IMR-90 (cell line): ENCODE results near the gene ZNF398. TPM values are rescaled to one million over a fixed set of nuclear protein-coding genes. Genes with fewer than 3 reads are reported as not detected.
A peak's percentile ranks its signal among the peaks of the same experiment; 100 is the strongest.

Experiments
- ATAC-seq: fragments of 200-7000 bp; cut with Tn5 transposase; 2 replicates; pipeline ENCODE4 v1.9.1; 2020; ENCODE audit warnings: low read depth, mild to moderate bottlenecking, moderate library complexity
- BruUV-seq: library from RNA; stranded (reverse); fragments of 400-500 nt; replicated peaks from 2 replicates; lab custom pipeline; 2021; lab: Mats Ljungman, UMichigan
- CTCF ChIA-PET: fragments of 300-600 bp; formaldehyde crosslinking; extraction: SDS; loops from one replicate; lab custom pipeline; 2021; ENCODE audit warnings: antibody characterized with exemption; lab: Yijun Ruan, JAX
- POLR2A ChIA-PET: fragments of 300-600 bp; sonication (Branson Sonifier 250); formaldehyde crosslinking; loops from one replicate; lab custom pipeline; 2022; ENCODE audit warnings: antibody characterized with exemption; ENCODE audit not compliant: unreplicated experiment; lab: Charles Lee
- DNase-seq: peaks from one replicate; pipeline ENCODE4 v3.0.0; 2013
- H2AFZ ChIP-seq: replicated peaks from 2 replicates; pipeline ENCODE3; 2013; ENCODE audit warnings: low read length, mild to moderate bottlenecking; ENCODE audit not compliant: poor library complexity
- H2AK5ac ChIP-seq: 2 replicates; pipeline ENCODE4 v1.6.1; 2013; ENCODE audit warnings: low read depth, low read length, inconsistent platforms
- H2AK9ac ChIP-seq: replicated peaks from 2 replicates; pipeline ENCODE3; 2013; ENCODE audit warnings: mild to moderate bottlenecking, low read depth, low read length, moderate library complexity; ENCODE audit not compliant: poor library complexity
- H2BK120ac ChIP-seq: 2 replicates; pipeline ENCODE4 v1.6.1; 2013; ENCODE audit warnings: low read depth, low read length, inconsistent platforms
- H2BK15ac ChIP-seq: 3 replicates; pipeline ENCODE4 v1.6.1; 2013; ENCODE audit warnings: low read depth, low read length, inconsistent platforms
- H2BK20ac ChIP-seq: 2 replicates; pipeline ENCODE4 v1.6.1; 2013; ENCODE audit warnings: low read depth, mild to moderate bottlenecking, inconsistent platforms, low read length, moderate library complexity
- H2BK5ac ChIP-seq: 2 replicates; pipeline ENCODE4 v1.6.1; 2013; ENCODE audit warnings: mild to moderate bottlenecking, low read depth, low read length, inconsistent platforms; ENCODE audit not compliant: poor library complexity, severe bottlenecking
- H3K14ac ChIP-seq: replicated peaks from 2 replicates; pipeline ENCODE4 v1.6.1; 2013; ENCODE audit warnings: low read depth, low read length, inconsistent platforms
- H3K18ac ChIP-seq: 2 replicates; pipeline ENCODE4 v1.6.1; 2013; ENCODE audit warnings: low read depth, low read length, control low read depth
- H3K23ac ChIP-seq: 2 replicates; pipeline ENCODE4 v1.6.1; 2013; ENCODE audit warnings: low read depth, low read length, inconsistent platforms
- H3K27ac ChIP-seq: 2 replicates; pipeline ENCODE4 v1.5.1; 2013; ENCODE audit warnings: mild to moderate bottlenecking, control low read depth, low read length; ENCODE audit not compliant: insufficient read depth
- H3K27me3 ChIP-seq: 2 replicates; pipeline ENCODE4 v1.6.1; 2013; ENCODE audit warnings: low read length; ENCODE audit not compliant: control insufficient read depth, insufficient read depth
- H3K36me3 ChIP-seq: 2 replicates; pipeline ENCODE4 v1.6.1; 2013; ENCODE audit warnings: low read length, mixed read lengths; ENCODE audit not compliant: control insufficient read depth, insufficient read depth
- H3K4ac ChIP-seq: 2 replicates; pipeline ENCODE4 v1.6.1; 2013; ENCODE audit warnings: low read depth, low read length, inconsistent platforms
- H3K4me1 ChIP-seq: 2 replicates; pipeline ENCODE4 v1.6.1; 2013; ENCODE audit warnings: low read length, mixed read lengths; ENCODE audit not compliant: control insufficient read depth, insufficient read depth
- H3K4me2 ChIP-seq: 2 replicates; pipeline ENCODE4 v1.6.1; 2013; ENCODE audit warnings: low read depth, mild to moderate bottlenecking, control low read depth, low read length, moderate library complexity
- H3K4me3 ChIP-seq: 2 replicates; pipeline ENCODE4 v1.5.1; 2013; ENCODE audit warnings: low read depth, mild to moderate bottlenecking, control low read depth, low read length, moderate library complexity; ENCODE audit not compliant: insufficient read depth
- H3K56ac ChIP-seq: 2 replicates; pipeline ENCODE4 v1.6.1; 2013; ENCODE audit warnings: low read length, inconsistent platforms; ENCODE audit not compliant: insufficient read depth; ENCODE audit errors: extremely low read depth
- H3K79me1 ChIP-seq, 2 experiments: 2 replicates each; pipeline ENCODE4 v1.6.1; 2013; ENCODE audit warnings: low read length in 2 of 2, inconsistent platforms in 1 of 2, low read depth in 1 of 2
- H3K9ac ChIP-seq: 2 replicates; pipeline ENCODE4 v1.6.1; 2013; ENCODE audit warnings: low read depth, low read length, control low read depth
- H3K9me1 ChIP-seq: 2 replicates; pipeline ENCODE4 v1.6.1; 2013; ENCODE audit warnings: low read length, inconsistent platforms; ENCODE audit not compliant: insufficient read depth
- H3K9me3 ChIP-seq: 2 replicates; pipeline ENCODE4 v1.6.1; 2013; ENCODE audit warnings: low read length; ENCODE audit not compliant: control insufficient read depth, insufficient read depth
- H4K20me1 ChIP-seq: 2 replicates; pipeline ENCODE4 v1.6.1; 2013; ENCODE audit warnings: low read length, inconsistent platforms; ENCODE audit not compliant: insufficient read depth
- H4K5ac ChIP-seq: 2 replicates; pipeline ENCODE4 v1.6.1; 2013; ENCODE audit warnings: mild to moderate bottlenecking, low read depth, low read length, control low read depth
- H4K8ac ChIP-seq, 2 experiments: 2 replicates each; pipeline ENCODE4 v1.6.1; 2013; ENCODE audit warnings: low read depth in 2 of 2, low read length in 2 of 2, control low read depth in 1 of 2, inconsistent platforms in 1 of 2
- H4K91ac ChIP-seq: 2 replicates; pipeline ENCODE4 v1.6.1; 2013; ENCODE audit warnings: low read depth, low read length, inconsistent platforms; ENCODE audit not compliant: insufficient read depth
- BHLHE40 ChIP-seq: fragments of 150-350 bp; IDR thresholded peaks from 2 replicates; pipeline ENCODE4 v1.6.1; 2016; ENCODE audit warnings: mild to moderate bottlenecking, low read depth, low read length
- CEBPB ChIP-seq: IDR thresholded peaks from 2 replicates; pipeline ENCODE4 v1.6.1; 2012; ENCODE audit warnings: low read depth, low read length, improper control_type of control experiment
- CHD1 ChIP-seq: IDR thresholded peaks from 2 replicates; pipeline ENCODE4 v1.6.1; 2012; ENCODE audit warnings: low read depth, low read length, improper control_type of control experiment
- FOS ChIP-seq: fragments of 150-350 bp; IDR thresholded peaks from 2 replicates; pipeline ENCODE4 v1.6.1; 2016; ENCODE audit warnings: low read depth, low read length
- MAFK ChIP-seq: IDR thresholded peaks from 2 replicates; pipeline ENCODE4 v1.6.1; 2012; ENCODE audit warnings: low read depth, low read length, improper control_type of control experiment
- MAZ ChIP-seq: IDR thresholded peaks from 2 replicates; pipeline ENCODE4 v1.6.1; 2012; ENCODE audit warnings: low read depth, mild to moderate bottlenecking, low read length, improper control_type of control experiment, moderate library complexity, borderline replicate concordance
- MXI1 ChIP-seq: IDR thresholded peaks from 2 replicates; pipeline ENCODE4 v1.6.1; 2012; ENCODE audit warnings: low read depth, mild to moderate bottlenecking, low read length, moderate library complexity, borderline replicate concordance
- NFE2L2 ChIP-seq: fragments of 150-350 bp; IDR thresholded peaks from 2 replicates; pipeline ENCODE4 v1.6.1; 2016; ENCODE audit warnings: low read depth, mild to moderate bottlenecking, low read length
- POLR2A ChIP-seq: IDR thresholded peaks from 2 replicates; pipeline ENCODE4 v1.6.1; 2012; ENCODE audit warnings: mild to moderate bottlenecking, low read depth, low read length
- RAD21 ChIP-seq: IDR thresholded peaks from 2 replicates; pipeline ENCODE4 v1.6.1; 2012; ENCODE audit warnings: low read length, improper control_type of control experiment
- RCOR1 ChIP-seq: IDR thresholded peaks from 2 replicates; pipeline ENCODE4 v1.6.1; 2012; ENCODE audit warnings: mild to moderate bottlenecking, low read length, improper control_type of control experiment; ENCODE audit not compliant: insufficient replicate concordance
- RFX5 ChIP-seq: IDR thresholded peaks from 2 replicates; pipeline ENCODE4 v1.8.0; 2012; ENCODE audit warnings: low read depth, mild to moderate bottlenecking, low read length, moderate library complexity
- SMC3 ChIP-seq: fragments of 150-350 bp; IDR thresholded peaks from 2 replicates; pipeline ENCODE4 v1.6.1; 2016; ENCODE audit warnings: low read depth, mild to moderate bottlenecking, antibody characterized with exemption, low read length, moderate library complexity
- WGBS, 2 experiments: methylation state at CpG; one replicate each; pipeline versions ENCODE4 v1.1.5 to v1.1.7; 2013; ENCODE audit warnings: missing lambda C conversion rate in 2 of 2; ENCODE audit not compliant: insufficient read length in 1 of 2; ENCODE audit errors: extremely low coverage in 2 of 2; 5-methylcytosine and 5-hydroxymethylcytosine counted together
- dilution Hi-C: fragments of 300-500 bp; cut with HindIII; formaldehyde crosslinking; loops from one replicate; pipeline ENCODE4 v1.14.3; 2018; ENCODE audit warnings: low sequenced_read_pairs; ENCODE audit not compliant: unreplicated experiment
- in situ Hi-C: fragments of 300-500 bp; cut with MboI; formaldehyde crosslinking; loops from 3 replicates; pipeline ENCODE4 v1.14.3; 2019; ENCODE audit warnings: low sequenced_read_pairs, inconsistent platforms, mixed read lengths
- intact Hi-C: fragments of 100-400 bp; cut with micrococcal nuclease; formaldehyde crosslinking; loops from 2 replicates; pipeline ENCODE4 v1.10.0; 2022
- polyA plus RNA-seq, 3 experiments: library from polyadenylated mRNA; depleted of rRNA; stranded (reverse); fragments of >200 nt; gene quantifications; 2 replicates each; pipeline ENCODE4 v1.2.3, GENCODE V29; 2012; ENCODE audit warnings: low replicate concordance in 1 of 3
- total RNA-seq: library from RNA; depleted of rRNA; stranded (reverse); fragments of >200 nt; gene quantifications from 2 replicates; pipeline ENCODE4 v1.2.3, GENCODE V29; 2012
- TF ChIP-seq, protein P1 (sequence below): fragments of 150-350 bp; IDR thresholded peaks from 2 replicates; pipeline ENCODE4 v1.6.1; 2016; ENCODE audit warnings: low read depth, mild to moderate bottlenecking, low read length, moderate library complexity, borderline replicate concordance
- TF ChIP-seq, protein P2 (sequence below): conservative IDR thresholded peaks from 2 replicates; pipeline ENCODE4 v1.5.1; 2012; ENCODE audit warnings: mild to moderate bottlenecking, low read depth, low read length, improper control_type of control experiment
- TF ChIP-seq, protein P3 (sequence below): fragments of 150-350 bp; IDR thresholded peaks from 2 replicates; pipeline ENCODE4 v1.6.1; 2017; ENCODE audit warnings: mild to moderate bottlenecking, antibody characterized with exemption, low read length, low read depth

Gene ZNF398
- total and polyA plus RNA-seq, 2 of the 4 experiments (the other 2 are of a cell fraction) = 5.7 to 7.9 TPM

DNA sequence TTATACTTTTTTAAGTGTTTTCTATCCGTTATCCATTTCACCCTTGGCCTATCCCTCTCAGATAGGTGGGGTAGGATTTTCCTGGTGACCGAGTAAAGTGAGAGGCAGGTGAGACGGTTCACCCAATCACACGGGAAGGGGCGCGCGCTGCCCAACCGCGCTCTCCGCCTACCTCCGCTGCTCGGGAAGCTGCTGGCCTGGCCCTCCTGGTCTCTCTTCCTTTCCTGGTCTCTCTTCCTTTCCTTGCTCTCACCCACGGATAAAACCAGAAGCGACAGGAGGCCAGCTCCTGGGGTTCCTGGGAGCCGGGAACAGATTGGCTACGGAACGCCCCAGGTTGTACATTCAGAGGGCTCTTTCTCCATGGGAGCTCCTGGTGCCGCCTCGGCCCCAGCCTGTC is 77.9 kb downstream of the ZNF398 start:
- no peak for DNase-seq
- Histone ChIP-seq H3K79me1 (peaks cover 0 to 3% of the 10 kb centered on the region in 2 experiments; a peak in 1 of 4 replicates), H3K9ac (no peak overlapping the region), H3K4me2 (no peak overlapping the region), H2BK5ac (no peak overlapping the region), H3K18ac (no peak overlapping the region), H2BK20ac (no peak overlapping the region), H4K8ac (no peak overlapping the region), H3K9me3 (no peaks in the 10 kb centered on the region), H4K91ac (no peak overlapping the region), H3K14ac (no peak overlapping the region), H2BK15ac (no peak overlapping the region), H2BK120ac (no peak overlapping the region), H3K9me1 (no peaks in the 10 kb centered on the region; the same call in 1 of the 2 replicates), H3K27ac (no peak overlapping the region), H4K20me1 (no peaks in the 10 kb centered on the region), H3K23ac (no peak overlapping the region), H3K4ac (no peak overlapping the region), H4K5ac (no peak overlapping the region), H2AK9ac (no peak overlapping the region), H3K4me3 (no peak overlapping the region), H2AK5ac (no peak overlapping the region), H3K4me1 (peaks cover 2% of the 10 kb centered on the region), H3K56ac (no peak overlapping the region), H3K36me3 (peaks cover 32% of the 10 kb centered on the region), H2AFZ (no peak overlapping the region), H3K27me3 (no peaks in the 10 kb centered on the region)
- TF ChIP-seq RFX5 (no peak), SMC3 (no peak), MAFK (no peak), POLR2A (no peak), RAD21 (no peak), MAZ (no peak), FOS (no peak), RCOR1 (no peak), CHD1 (no peak), BHLHE40 (no peak), CEBPB (no peak), NFE2L2 (no peak), MXI1 (no peak)
- TF ChIP-seq, protein P1, sequence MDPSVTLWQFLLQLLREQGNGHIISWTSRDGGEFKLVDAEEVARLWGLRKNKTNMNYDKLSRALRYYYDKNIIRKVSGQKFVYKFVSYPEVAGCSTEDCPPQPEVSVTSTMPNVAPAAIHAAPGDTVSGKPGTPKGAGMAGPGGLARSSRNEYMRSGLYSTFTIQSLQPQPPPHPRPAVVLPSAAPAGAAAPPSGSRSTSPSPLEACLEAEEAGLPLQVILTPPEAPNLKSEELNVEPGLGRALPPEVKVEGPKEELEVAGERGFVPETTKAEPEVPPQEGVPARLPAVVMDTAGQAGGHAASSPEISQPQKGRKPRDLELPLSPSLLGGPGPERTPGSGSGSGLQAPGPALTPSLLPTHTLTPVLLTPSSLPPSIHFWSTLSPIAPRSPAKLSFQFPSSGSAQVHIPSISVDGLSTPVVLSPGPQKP = no peak
- TF ChIP-seq, protein P2, sequence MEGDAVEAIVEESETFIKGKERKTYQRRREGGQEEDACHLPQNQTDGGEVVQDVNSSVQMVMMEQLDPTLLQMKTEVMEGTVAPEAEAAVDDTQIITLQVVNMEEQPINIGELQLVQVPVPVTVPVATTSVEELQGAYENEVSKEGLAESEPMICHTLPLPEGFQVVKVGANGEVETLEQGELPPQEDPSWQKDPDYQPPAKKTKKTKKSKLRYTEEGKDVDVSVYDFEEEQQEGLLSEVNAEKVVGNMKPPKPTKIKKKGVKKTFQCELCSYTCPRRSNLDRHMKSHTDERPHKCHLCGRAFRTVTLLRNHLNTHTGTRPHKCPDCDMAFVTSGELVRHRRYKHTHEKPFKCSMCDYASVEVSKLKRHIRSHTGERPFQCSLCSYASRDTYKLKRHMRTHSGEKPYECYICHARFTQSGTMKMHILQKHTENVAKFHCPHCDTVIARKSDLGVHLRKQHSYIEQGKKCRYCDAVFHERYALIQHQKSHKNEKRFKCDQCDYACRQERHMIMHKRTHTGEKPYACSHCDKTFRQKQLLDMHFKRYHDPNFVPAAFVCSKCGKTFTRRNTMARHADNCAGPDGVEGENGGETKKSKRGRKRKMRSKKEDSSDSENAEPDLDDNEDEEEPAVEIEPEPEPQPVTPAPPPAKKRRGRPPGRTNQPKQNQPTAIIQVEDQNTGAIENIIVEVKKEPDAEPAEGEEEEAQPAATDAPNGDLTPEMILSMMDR = no peak
- TF ChIP-seq, protein P3, sequence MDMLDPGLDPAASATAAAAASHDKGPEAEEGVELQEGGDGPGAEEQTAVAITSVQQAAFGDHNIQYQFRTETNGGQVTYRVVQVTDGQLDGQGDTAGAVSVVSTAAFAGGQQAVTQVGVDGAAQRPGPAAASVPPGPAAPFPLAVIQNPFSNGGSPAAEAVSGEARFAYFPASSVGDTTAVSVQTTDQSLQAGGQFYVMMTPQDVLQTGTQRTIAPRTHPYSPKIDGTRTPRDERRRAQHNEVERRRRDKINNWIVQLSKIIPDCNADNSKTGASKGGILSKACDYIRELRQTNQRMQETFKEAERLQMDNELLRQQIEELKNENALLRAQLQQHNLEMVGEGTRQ = no peak
- BruUV-seq = TSS peak; percentile 32
- POLR2A ChIA-PET = interaction anchor here (1.1 kb wide), 1 partner anchor 8 kb away, joined by 3 read pairs; no protein-coding TSS in a partner anchor
- CTCF ChIA-PET = no interaction called here
- ATAC-seq = no peak
- 91% methylated on average over 7 of the region's 19 CpGs; no CpG with 5 or more reads in 1 of the 2 experiments for WGBS, 2 experiments
- dilution Hi-C loops = no loop called here
- in situ Hi-C loops = no loop called here
- intact Hi-C loops = no loop called here
